Parathyroid adenoma (tissue), 2 donors: ENCODE measurements around the gene NBDY.
"Not testable (repeated sequence)": the region's sequence is repeated elsewhere in the genome, so short reads cannot be mapped to it uniquely, and the experiment has no call there.

Source experiments
- H2AFZ ChIP-seq: fragments of 300-600 bp; sonication (generic); one replicate; pipeline ENCODE4 v1.7.0; 2017; ENCODE audit warnings: antibody characterized with exemption, mild to moderate bottlenecking
- H3K27ac ChIP-seq: fragments of 300-600 bp; sonication (generic); one replicate; pipeline ENCODE4 v1.7.0; 2017
- H3K27me3 ChIP-seq: fragments of 300-600 bp; sonication (generic); one replicate; pipeline ENCODE4 v1.7.0; 2017; ENCODE audit warnings: low read length; ENCODE audit not compliant: control insufficient read depth, insufficient read depth
- H3K36me3 ChIP-seq: fragments of 300-600 bp; sonication (generic); one replicate; pipeline ENCODE4 v1.7.0; 2017; ENCODE audit warnings: low read length; ENCODE audit not compliant: control insufficient read depth, insufficient read depth
- H3K4me1 ChIP-seq: fragments of 300-600 bp; sonication (generic); one replicate; pipeline ENCODE4 v1.7.0; 2017; ENCODE audit warnings: control low read depth
- H3K4me2 ChIP-seq: fragments of 300-600 bp; sonication (generic); one replicate; pipeline ENCODE4 v1.7.0; 2017; ENCODE audit warnings: low read length
- H3K4me3 ChIP-seq: fragments of 300-600 bp; sonication (generic); one replicate; pipeline ENCODE4 v1.7.0; 2017; ENCODE audit warnings: low read depth, low read length
- H3K79me2 ChIP-seq: fragments of 300-600 bp; sonication (generic); one replicate; pipeline ENCODE4 v1.7.0; 2017; ENCODE audit warnings: control low read depth
- H3K9ac ChIP-seq: fragments of 300-600 bp; sonication (generic); one replicate; pipeline ENCODE4 v1.7.0; 2017; ENCODE audit warnings: mild to moderate bottlenecking
- H3K9me3 ChIP-seq: fragments of 300-600 bp; sonication (generic); one replicate; pipeline ENCODE4 v1.7.0; 2017; ENCODE audit warnings: low read length; ENCODE audit not compliant: control insufficient read depth
- CTCF ChIP-seq: fragments of 300-600 bp; sonication (generic); IDR thresholded peaks from one replicate; pipeline ENCODE4 v1.7.0; 2017; ENCODE audit warnings: antibody characterized with exemption, mild to moderate bottlenecking
- donor health status: primary hyperparathyroidism.

The NBDY gene

GRCh38 chrX:56772675-56773521 lies 43.9 kb downstream of the NBDY start:
- not testable (repeated sequence) for H3K36me3 ChIP-seq, H3K4me1 ChIP-seq, H3K4me2 ChIP-seq, H2AFZ ChIP-seq, H3K27me3 ChIP-seq, H3K9me3 ChIP-seq, H3K4me3 ChIP-seq, H3K27ac ChIP-seq, H3K79me2 ChIP-seq, H3K9ac ChIP-seq

GRCh38 chrX:56773522-56774060 lies 44.5 kb downstream of the NBDY start:
- not testable (repeated sequence) for H3K79me2 ChIP-seq, H3K4me1 ChIP-seq, H3K9ac ChIP-seq, H3K27me3 ChIP-seq, H2AFZ ChIP-seq, H3K9me3 ChIP-seq, H3K27ac ChIP-seq, H3K36me3 ChIP-seq, H3K4me3 ChIP-seq, H3K4me2 ChIP-seq

- H3K27ac ChIP-seq, H3K9ac ChIP-seq, H3K79me2 ChIP-seq, H3K36me3 ChIP-seq, H2AFZ ChIP-seq, H3K4me2 ChIP-seq, H3K4me3 ChIP-seq, H3K4me1 ChIP-seq, H3K9me3 ChIP-seq, H3K27me3 ChIP-seq: not testable (repeated sequence)
Observed at GRCh38 chrX:56778099-56778923, 49.3 kb downstream of the NBDY start.

GRCh38 chrX:56778924-56779468 lies 50.0 kb downstream of the NBDY start:
- H3K27me3 ChIP-seq, H3K9ac ChIP-seq, H3K4me1 ChIP-seq, H3K9me3 ChIP-seq, H3K4me3 ChIP-seq, H3K27ac ChIP-seq, H3K36me3 ChIP-seq, H3K4me2 ChIP-seq, H3K79me2 ChIP-seq, H2AFZ ChIP-seq: not testable (repeated sequence)

GRCh38 chrX:56780681-56781649 lies 51.9 kb downstream of the NBDY start:
- H3K9ac ChIP-seq, H3K27me3 ChIP-seq, H2AFZ ChIP-seq, H3K4me2 ChIP-seq, H3K4me3 ChIP-seq, H3K9me3 ChIP-seq, H3K27ac ChIP-seq, H3K4me1 ChIP-seq, H3K36me3 ChIP-seq, H3K79me2 ChIP-seq: not testable (repeated sequence)

- Histone ChIP-seq H3K4me1 (no peaks in the 10 kb centered on the region), H3K79me2 (no peaks in the 10 kb centered on the region), H3K36me3 (no peaks in the 10 kb centered on the region), H3K4me3 (no peak overlapping the region), H3K9ac (no peak overlapping the region), H3K27ac (no peak overlapping the region), H3K27me3 (no peaks in the 10 kb centered on the region), H3K9me3 (no peaks in the 10 kb centered on the region), H2AFZ (no peak overlapping the region), H3K4me2 (no peak overlapping the region)
- TF ChIP-seq CTCF: no peak
Observed at GRCh38 chrX:56782352-56782751, 53.3 kb downstream of the NBDY start.
